Islet of Langerhans (tissue), 1 donor: Measurements from ENCODE around the gene NUDT5.
"Not testable (repeated sequence)": the region's sequence is repeated elsewhere in the genome, so short reads cannot be mapped to it uniquely, and the experiment has no call there.

ENCODE experiments used
- FAIRE-seq: peaks from one replicate; lab custom pipeline; 2011; peaks lifted over from hg19 to GRCh38; lab: Jason Lieb, UNC

NUDT5 gene

GRCh38 chr10:12202226-12202625 is 6.5 kb upstream of the NUDT5 start:
- FAIRE-seq, result no peak

- no peak for FAIRE-seq
Measured at GRCh38 chr10:12201543-12201942, 5.9 kb upstream of the NUDT5 start.

DNA sequence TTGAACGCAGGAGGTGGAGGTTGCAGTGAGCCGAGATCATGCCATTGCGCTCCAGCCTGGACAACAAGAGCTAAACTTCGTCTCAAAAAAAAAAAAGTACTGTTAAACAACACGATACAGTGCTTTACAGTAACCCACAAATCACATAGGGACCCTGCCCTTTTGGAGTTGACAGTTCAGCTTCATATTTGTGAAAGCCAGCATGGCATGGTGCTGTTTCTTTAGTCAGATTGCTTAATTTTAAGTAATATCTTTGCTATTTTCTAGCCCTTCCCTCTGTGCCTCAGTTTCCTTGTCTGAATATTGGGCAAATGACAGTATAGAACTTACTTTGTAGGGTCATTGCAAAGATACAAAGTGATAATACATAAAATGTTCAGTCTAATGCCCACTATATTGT is 5.2 kb upstream of the NUDT5 start:
- no peak for FAIRE-seq

GRCh38 chr10:12198156-12198555 is 2.5 kb upstream of the NUDT5 start:
- no peak for FAIRE-seq

- FAIRE-seq, result no peak
Measured at GRCh38 chr10:12196531-12197211, 980 bp upstream of the NUDT5 start.

DNA sequence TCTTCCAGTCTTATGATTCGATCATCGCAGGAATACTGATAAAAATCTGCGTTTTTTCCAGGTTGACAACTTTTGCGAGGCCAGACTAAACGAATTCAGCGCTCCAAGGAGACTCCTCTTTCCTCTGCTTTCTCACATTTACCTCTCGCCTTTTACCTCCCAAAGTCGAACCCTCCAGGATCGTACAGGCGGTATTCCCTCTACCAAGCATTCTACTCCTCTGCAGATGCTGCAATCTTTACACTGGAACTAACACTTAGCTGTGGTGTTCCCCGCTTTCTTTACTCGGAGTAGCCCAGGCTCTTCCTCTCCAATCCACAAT is 449 bp downstream of the NUDT5 start:
- FAIRE-seq, result no peak

GRCh38 chr10:12194752-12195271 is 879 bp downstream of the NUDT5 start:
- FAIRE-seq, result no peak

DNA sequence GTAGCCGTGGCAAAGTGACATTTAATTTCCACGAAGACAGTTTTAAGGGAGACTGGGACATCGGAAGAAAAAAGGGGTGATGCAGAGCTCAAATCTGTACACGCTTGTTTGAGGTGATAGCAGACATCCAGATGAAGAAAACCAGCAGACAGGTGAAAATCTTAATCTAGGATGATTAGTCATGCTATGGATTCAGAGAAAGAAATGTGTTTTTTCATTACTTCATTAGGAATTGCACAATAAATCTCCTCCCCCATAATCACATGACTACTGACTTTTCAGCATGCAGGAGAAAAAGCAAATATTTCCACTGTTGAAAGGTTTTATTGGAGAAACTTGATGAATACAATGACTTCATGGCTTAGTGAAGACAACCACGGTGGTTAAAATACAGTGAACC is 2.5 kb downstream of the NUDT5 start:
- no peak for FAIRE-seq

- FAIRE-seq, result no peak
Measured at GRCh38 chr10:12191715-12192114, 4.0 kb downstream of the NUDT5 start.

GRCh38 chr10:12189426-12189825 is 6.3 kb downstream of the NUDT5 start:
- FAIRE-seq, result no peak

DNA sequence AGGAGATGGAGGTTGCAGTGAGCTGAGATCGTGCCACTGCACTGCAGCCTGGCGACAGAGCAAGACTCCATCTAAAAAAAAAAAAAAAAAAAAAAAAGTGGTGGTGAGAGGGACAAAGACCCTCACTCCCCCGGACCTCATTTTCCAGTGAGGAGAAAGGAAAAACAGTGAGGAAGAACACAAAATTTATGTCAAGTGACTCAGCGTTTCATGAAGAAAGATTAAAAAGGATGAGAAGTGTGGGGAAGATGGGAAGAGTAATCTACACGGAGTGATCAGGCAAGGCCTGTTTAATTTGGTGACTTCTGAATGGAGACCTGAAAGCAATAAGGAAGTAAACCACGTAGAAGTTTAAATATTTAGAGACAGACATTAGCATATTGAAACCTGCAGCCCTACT is 7.0 kb downstream of the NUDT5 start:
- FAIRE-seq, result no peak

GRCh38 chr10:12187321-12187905 is 8.3 kb downstream of the NUDT5 start:
- no peak for FAIRE-seq

DNA sequence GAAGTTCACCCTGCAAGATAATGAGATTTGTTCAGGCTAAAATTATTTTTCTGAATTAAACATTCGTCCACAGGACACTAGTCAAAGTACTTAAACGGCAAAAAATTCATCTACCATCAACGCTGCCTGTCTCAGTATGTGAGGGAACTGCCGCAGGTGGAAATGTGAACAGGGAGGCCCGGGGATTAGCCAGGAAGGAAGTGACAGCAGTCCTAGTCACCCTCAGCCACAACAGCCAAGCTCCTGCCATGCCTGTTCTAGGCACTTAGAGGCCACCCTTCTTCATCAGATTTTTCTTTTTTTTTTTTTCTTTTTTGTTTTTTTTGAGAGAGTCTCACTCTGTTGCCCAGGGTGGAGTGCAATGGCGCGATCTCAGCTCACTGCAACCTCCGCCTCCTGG is 9.4 kb downstream of the NUDT5 start:
- FAIRE-seq, result no peak

- no peak for FAIRE-seq
Measured at GRCh38 chr10:12184165-12184564, 11.5 kb downstream of the NUDT5 start.

- FAIRE-seq, result no peak
Measured at GRCh38 chr10:12181065-12181775, 14.5 kb downstream of the NUDT5 start.

GRCh38 chr10:12180221-12180974 is 15.3 kb downstream of the NUDT5 start:
- FAIRE-seq, result no peak

DNA sequence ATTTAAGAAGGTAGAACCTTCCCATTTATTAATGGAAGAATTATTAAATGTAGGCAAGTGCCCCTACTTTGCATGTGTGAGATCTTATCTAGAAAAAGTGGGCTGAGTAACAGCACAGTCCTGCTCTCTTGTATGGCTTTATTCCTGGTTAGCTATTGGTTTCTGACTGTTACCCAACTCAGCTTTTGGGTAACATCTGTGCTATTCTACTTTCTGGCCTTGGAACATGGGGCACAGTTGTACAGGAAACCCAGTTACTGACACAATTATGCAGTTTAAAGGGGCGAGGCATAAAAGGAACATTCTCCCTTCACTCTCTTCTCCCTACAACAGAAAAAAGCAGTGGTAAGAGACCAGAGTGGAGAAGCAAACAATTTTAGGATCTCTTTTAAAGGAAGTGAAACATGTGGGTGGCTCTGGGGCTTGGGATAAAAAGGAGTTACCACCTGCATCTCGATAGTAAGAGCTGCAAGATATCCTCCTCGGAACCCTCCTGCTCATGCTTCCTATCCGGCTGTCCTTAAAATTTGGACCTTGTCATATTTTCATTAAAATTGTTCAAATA is 16.0 kb downstream of the NUDT5 start:
- FAIRE-seq, result no peak

- FAIRE-seq, result no peak
Measured at GRCh38 chr10:12177642-12178041, 18.0 kb downstream of the NUDT5 start.

- not testable (repeated sequence) for FAIRE-seq
Measured at GRCh38 chr10:12171512-12171911, 24.2 kb downstream of the NUDT5 start.

- no peak for FAIRE-seq
Measured at GRCh38 chr10:12165999-12166775, 29.5 kb downstream of the NUDT5 start.

DNA sequence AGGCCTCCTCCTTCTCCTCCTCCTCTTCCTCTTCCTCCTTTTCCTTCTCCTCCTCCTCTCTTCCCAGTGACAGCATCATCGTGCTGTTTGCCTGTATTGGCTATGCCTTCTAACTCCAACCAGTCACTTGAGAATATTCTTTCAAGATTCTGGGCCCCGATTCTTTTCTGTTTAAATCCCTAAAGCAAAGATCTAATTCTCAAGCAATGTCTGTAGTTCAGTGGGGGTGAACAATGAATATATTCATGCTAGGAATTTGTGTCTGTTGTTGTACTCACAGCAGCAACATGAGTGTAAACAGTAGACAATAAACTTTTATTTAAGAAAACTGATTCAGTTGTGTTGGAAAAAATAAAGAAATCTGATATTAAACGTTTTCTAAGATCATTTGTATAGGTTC is 30.7 kb downstream of the NUDT5 start:
- FAIRE-seq, result no peak

DNA sequence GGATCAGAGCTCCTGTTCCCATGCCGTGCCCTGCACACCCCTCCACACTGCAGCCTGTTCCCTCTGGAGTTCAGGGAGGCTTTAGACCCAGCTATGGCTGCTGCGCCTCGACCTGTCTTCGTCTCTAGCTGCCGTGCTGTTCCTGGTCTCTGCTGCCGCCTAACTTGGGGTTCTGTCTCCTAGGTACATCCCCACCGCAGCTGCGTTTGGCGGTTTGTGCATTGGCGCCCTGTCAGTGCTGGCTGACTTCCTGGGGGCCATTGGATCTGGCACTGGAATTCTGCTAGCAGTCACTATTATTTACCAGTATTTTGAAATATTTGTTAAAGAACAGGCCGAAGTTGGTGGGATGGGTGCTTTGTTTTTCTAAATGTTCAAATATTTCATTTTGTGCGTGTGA is 31.6 kb downstream of the NUDT5 start:
- no peak for FAIRE-seq
